Activated CD4-positive, alpha-beta T cell treated with anti-CD3 and anti-CD28 coated beads for 4 hours (primary cell): ENCODE measurements around the gene MARCHF6.
"Not testable (repeated sequence)": the region's sequence is repeated elsewhere in the genome, so short reads cannot be mapped to it uniquely, and the experiment has no call there.

ENCODE experiments used
- DNase-seq, 2 donors: peaks; one replicate each; pipeline ENCODE4 v3.0.0-alpha.2; 2020

MARCHF6 gene

DNA sequence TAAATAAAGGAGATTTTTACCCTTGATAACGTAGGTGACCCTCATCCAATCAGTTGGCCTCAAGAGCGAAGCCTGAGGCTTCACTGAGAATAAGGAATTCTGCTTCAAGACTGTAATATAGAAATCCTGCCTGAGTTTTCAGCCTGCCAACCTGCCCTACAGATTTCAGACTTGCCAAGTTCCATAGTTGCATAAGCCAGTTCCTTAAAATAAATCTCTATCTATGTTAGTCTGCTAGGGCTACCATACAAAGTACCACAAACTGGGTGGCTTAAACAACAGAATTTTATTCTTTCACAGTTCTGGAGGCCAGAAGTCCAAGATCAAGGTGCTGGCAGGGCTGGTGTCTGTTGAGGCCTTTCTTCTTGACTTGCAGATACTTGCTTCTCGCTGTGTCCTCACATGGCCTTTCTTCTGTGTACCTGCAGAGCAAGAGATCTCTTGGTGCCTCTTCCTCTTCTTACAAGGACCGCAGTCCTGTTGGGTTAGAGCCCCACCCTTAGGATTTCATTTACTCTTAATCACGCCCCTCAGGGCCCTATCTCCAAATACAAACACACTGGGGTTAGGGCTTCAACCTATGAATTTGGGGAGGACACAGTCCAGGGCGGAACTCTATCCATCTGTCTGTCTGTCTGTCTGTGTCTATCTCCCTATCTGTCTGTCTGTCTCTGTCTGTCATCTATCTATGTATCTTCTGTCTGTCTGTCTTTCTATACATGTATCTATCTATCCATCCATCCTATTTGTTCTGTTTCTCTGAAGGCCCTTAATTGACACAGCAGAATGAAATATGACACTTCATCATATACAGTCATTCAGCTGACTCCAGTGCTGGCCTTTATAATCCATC lies 28.8 kb upstream of the MARCHF6 start:
- no peak for DNase-seq

DNA sequence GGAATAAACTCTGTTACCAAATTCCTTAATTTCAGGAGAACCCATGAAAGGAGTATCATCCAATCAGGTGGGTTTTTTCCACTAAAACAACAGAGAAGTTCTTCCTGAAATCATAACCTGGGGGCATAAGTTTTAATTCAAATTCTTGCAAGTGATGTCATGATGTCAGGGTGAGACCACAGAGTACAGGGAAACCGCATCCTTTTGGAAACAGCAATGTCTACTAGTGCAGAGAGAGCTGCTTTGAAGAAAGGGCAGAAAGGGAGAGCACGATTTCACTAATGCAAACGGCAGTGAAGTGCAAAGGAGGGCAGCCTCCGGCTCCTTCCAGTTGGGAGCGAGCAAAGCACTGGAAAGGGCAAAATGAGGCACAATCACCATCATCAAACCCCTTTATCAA lies 25.2 kb upstream of the MARCHF6 start:
- DNase-seq = no peak

DNA sequence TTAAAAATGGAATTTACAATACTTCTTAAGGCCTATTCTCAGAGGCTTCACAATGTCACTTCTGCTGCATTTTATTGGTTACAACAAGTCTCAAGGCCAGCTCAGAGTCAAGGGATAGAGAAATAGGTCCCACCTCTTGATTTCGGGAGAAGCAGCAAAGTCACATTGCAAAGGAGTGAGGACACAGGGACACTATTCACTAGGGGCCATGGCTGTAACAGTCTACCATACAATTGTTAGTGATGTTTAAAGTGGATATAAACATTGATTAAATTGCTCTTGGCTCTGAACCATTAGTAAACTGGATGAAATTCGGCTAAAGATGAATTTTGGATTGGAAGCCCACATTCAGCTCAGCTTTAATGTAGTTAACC lies 24.1 kb upstream of the MARCHF6 start:
- no peak for DNase-seq

DNA sequence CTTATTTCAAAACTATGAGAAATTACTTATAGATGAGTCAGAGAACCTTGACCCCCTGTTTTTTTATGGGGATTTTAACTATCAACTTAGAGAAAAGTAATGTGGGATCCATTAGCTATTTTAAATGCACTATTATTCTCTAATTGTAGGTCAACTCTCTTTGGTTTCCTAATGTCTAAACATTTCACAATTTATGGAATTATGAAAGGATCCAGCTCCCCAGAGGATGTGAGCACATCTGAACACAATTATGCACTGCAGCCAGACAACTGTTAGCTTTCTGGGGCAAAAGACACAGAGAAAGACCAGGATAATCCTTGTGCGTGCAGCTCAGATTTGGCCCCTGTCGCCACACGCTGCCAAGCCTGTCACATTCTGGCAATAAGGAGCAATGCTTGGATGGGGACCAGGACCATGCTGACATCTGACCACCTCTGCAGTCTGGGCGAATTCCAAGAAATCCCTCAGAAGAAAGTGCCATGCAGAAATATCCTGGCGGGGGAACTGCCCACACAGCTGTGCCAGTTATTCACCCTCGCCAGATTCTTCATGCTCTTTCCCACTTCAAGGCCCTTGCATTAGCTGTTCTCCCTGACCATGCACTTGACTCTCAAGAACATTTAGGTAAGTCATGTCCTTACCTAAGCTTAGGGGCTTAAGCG lies 23.5 kb upstream of the MARCHF6 start:
- no peak for DNase-seq

DNA sequence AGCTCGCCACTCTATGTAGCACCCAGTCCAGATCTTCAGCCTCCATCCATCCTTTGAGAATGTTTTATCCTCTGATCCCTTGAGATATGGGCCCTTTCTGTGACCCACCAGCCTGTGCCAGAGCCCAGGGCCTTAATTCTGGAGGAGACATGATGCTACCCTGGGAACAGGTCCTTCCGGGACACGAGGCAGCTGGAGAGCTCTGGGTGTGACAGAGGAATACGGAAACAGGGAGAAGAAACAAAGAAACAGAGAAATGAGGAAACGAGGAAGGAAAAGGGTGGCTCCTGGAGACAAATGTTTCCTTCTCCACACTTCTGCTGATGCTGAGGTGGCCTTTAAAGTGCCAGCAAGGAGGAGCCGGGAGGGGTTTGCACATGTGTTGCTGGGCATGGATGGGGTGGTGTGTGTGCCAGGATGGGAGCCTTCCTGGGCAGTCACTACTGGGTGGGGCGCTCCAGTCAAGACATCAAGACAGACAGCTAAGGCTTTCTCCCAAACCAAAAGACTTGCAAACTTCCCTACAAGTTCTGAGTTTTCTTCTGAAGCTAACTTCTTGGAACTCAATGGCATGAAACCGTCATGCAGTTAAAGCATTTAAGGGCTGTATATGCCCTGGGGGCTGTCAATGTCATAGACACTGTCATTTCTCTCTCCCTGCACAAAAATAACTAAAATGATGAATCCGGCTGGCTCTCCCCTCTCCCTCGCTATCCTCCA lies 22.8 kb upstream of the MARCHF6 start:
- DNase-seq = no peak

DNA sequence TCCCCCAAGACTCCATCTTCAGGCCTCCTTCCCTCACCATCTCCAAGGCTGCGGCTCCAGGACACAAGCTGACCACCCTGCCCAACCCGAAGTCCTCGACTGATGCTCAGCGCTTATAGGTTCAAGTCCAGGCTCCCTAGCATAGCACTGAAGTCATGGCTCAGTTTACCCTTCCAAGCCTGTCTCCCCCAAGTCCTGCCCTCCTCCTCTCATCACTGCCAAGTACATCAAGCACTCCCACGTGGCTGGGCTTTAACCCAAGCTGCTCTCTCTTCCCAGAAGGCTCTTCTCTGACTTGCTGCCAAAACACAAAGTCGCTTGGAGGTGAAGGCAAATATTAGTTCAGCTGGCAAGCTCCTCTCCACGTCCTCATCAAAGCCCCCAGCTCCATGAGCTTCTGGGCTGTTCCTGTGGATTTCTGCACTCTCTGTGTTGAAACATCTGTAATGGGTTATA lies 22.1 kb upstream of the MARCHF6 start:
- DNase-seq = no peak

DNA sequence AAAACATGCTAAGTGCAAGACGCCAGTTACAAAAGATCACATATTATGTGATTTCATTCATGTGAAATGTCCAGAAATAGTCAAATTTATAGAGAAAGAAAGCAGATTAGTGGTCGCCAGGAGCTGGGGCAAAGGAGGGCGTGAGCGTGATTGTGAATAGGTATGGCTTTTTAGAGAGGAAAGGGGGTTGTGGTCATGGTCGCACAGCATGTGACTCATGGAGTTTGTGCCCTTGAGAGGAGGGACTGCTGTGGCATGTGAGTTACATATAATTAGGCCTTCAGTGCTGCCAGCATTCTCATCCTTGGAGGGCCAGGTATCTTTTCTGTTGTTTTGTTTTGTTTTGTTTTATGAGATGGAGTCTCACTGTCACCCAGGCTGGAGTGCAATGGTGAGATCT lies 21.2 kb upstream of the MARCHF6 start:
- no peak for DNase-seq

DNA sequence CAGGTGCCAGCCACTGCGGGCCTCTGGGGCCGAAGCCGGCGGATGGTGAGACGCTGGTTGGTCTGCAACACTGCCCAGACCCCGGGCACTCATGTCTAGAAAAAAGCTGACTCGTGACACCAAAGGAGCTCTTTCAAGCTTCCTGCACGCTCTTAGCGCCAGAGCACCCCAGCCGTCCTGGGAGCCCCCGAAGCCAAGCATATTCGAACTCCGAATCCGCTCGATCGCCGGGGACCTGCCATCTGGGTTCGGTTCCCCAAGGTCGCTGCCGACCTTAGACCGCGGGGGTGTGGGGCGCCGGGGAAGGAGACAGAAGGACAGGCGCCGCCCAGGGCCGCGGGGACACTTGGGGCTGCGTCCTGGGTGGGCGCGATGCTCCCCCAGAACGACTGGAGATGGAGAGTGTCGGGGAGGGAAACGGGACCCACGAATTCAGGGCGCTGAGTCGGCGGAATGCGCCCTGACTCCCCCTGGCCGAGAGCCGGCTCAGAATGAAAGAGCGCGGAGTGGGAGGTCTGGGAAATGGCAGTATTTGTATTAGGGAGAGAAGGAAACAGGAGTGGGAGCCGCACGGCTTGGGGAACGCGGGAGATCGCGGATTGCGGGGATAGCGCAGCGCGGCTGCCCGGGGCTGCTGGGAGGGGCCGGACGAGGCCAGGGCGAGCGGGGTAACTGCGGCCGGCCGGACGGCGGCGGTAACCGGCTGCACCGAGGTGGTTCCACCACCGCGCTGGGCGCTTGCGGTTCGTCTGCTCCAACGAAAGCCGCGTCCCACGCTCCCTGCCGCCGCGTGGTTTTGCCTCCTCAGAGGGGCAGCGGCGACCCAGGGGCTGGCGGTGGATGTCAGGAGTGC lies 20.1 kb upstream of the MARCHF6 start:
- DNase-seq = no peak

DNA sequence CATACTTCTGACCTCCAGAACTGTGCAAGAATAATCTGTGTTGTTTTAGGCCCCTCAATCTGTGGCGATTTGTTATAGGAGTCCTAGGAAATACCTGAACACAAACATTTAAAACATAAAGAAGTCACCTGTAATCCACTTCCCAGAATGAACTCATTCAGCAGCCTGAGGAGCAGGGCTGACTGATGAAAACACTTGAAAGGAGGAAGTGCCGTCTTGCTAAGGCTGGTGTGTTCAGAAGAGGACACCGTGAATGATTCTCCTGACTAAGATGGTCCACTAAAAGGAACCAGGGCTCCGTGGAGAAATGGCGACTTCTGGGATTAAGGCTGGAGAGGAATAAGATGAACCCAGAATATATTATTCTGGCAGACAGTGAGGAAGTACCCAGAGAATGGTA lies 18.7 kb upstream of the MARCHF6 start:
- DNase-seq = no peak

DNA sequence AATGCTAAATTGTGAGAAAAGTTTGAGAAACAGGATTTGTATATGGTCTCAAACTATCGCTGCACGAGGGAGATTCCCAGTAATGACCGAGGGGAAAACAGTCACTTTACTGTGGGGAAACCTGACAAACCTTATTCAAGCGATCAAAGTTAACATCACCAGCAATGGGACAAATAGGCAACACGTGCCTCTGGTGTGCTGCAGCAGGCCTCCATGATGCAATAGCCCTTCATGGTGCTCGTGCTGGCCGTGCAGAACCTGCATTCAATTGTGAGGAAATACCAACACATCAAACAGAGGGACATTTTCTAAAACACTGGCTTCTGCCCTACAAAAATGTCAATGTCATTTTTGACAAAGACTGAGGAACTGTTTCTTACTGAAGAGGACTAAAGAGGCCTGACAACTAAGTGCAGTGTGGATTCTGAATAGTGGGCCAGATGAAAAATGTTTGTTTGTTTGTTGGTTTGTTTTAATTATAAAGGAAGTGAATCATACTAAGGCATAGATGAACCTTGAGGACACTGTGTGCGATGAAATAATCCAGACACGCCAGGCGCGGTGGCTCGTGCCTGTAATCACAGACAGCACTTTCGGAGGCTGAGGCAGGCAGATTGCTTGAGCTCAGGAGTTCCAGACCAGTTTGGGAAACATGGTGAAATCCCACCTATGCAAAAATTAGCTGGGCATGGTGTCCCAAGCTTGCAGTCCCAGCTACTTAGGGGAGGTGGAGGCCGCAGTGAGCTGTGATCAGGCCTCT lies 17.6 kb upstream of the MARCHF6 start:
- no peak for DNase-seq

DNA sequence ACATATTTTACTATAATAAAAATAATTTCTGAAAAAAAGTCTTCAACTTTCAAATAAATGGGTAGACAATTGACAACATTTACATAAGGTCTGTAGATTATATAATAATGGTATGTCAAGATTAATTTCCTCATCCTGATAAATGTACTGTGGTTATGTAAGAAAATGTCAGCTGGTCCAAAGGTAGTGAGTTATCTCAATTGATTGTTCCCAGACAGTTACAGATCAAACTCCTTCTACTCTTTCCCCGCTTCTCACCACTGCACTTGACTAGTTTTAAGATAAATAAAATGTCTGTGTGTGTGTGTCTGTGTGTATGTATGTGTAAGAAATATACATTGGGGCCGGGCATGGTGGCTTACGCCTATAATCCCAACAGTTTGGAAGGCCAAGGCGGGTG lies 16.4 kb upstream of the MARCHF6 start:
- no peak for DNase-seq

DNA sequence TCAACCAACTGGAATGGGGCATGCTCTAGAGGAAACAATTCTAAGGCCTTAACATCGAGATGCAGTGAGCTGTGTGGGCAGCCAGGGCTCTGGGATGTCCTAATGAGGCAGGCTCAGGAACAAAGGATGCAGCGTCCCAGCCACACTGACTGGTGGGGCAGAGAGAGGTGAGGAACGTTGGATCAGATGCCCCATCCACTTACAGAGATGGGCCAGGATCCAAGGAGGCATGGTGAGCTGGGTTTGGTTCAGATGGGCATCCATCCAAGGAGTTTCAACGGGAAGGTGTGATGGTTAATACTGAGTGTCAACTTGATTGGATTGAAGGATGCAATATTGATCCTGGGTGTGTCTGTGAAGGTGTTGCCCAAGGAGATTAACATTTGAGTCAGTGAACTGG lies 15.5 kb upstream of the MARCHF6 start:
- DNase-seq = no peak

DNA sequence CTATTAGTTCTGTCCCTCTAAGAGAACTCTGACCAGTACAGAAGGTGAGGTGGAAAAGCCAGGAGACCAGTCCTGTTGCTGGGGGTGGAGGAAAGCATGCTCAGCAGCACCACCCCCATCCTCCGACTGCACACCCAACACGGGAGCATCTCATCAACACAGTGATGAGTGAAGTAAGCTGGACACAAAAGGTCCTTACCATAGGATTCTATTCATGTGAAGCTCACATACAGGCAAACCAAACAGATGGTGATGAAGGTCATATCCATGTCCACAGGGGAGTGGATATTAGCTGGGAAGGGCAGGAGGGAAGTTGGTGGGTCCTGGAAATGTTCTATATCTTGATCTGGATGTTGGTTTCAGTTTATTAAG lies 14.8 kb upstream of the MARCHF6 start:
- DNase-seq = no peak

DNA sequence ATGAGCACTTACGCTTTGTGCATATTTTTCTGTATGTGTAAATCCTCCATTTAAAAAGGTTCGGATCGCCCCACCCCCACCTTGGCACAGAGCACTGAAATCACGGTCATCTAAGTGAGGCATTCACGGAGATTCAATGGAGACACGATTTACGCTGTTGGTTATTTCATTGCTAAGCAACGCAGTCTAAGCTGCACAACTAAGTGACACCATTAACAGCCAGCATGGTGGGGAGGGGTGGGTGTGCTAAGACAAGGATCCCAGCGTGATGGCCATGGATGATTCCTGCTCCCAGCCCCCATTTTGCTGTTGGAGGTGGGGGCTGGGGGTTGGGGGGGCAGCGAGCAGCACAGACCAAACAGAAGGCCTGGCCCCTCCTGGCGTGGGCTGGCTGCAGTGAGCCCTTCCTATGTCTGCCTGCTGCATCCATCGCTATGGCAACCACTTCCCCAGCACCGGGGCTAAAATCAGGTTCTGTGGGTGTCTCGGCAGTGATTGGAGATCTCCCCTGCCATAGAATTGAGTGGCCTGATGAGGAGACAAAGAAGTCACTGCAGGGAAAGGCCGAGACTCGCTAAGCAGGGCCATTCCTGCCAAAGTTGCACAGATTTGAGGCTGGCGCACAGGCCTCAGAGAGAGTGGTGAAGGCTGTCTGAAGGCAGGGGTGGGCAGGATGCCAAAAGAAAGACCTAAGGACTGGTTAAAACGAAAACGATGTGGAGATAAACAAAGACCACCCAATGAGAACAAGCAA lies 14.3 kb upstream of the MARCHF6 start:
- DNase-seq = no peak

DNA sequence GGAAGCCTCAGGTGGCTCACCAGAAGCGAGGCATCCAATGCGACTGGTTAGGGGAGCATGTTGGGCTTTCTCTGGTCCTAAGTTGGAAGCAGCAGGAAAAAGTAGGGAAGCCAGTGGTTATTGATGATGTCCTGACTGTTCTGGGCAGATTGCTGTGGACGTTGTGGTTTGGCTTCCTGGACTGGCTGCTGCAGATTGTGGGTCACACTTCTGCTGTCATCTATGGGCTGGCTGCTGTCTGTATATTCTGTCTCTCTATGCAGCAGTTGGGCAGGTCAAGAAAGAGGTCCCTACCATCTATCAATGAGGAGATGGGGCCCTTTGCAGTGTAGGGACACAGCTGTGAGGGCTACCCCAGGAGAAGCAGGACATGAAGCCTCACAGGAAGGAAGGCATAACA lies 13.5 kb upstream of the MARCHF6 start:
- no peak for DNase-seq

DNA sequence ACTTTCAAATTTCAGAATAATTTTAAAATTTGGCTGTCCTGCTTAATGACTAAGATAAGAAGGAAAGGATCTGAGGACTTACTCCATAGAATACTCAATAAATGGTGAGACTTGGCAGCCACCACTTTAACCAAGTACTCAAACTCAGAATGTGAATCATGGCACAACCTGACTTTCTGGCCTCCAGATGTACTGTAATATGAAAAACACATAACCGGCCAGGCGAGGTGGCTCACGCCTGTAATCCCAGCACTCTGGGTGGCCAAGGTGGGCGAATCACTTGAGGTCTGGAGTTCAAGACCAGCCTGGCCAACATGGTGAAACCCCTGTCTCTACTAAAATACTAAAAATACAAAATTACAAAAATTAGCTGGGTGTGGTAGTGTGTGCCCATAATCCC lies 10.0 kb upstream of the MARCHF6 start:
- no peak for DNase-seq

DNA sequence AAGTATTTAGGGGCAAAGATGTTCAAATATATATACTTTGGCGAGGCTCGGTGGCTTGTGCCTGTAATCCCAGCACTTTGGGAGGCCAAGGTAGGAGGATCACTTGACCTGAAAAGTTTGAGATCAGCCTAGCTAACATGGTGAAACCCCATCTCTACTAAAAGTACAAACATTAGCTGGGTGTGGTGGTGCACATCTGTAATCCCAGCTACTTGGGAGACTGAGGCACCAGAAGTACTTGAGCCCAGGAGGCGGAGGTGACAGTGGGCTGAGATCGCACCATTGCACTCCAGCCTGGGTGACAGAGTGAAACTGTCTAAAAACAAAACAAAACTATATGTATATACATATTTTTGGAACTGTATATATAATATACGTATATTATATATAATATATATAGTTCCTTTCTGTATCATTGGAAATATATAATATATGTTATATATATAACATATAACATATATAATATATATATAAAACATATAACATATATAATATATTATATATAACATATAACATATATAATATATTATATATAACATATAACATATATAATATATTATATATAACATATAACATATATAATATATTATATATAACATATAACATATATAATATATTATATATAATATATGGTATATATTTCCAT lies 8.9 kb upstream of the MARCHF6 start:
- DNase-seq = not testable (repeated sequence)

DNA sequence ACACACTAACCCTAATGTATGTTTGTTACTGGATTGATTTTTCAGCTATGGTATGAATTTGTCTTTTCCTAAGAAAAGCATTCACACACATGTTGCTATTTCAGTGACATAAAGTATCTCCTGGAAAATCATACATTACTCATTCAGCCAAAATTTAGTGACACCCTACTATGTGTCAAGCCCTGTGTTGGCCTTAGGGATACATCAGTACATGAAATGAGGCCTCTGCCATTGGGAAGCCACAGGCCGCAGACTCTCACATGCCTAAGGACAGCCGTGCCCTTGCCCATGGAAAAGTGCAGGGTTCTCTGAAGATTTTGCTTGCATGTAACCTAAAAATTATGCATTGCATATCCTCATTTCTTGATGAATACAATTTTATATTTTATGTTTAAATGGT lies 5.2 kb upstream of the MARCHF6 start:
- DNase-seq = no peak

DNA sequence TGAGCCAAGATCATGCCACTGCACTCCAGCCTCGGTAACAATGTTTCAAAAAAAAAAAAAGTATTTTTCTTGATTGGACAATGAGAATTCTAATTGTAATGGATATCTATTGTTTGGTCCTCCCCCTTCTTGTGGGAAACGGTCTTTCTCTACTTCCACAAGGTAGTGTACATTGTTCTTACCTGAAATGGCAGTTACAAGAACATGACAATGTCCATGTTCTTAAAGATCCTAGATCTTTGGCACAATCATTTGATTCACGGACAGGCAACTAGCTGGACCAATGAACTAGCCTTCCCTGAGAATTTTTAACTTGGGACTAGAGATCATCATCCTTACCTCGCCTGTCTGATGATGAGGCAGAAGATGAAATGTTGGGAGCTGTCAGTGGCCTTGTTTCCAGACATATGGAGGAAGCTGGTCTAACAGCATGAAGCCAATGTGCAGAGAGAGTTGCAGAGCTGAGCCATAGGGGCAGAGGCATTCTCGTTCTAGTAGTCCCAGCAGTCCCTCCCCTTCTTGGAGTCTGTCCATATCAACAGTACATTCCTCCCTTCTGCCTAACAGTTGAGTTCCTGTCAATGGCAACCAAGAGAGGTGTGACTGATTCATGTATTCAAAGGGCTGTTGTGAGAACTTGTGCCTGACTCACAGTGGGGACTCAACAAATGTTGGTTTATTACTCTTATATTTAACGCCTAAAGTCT lies 2.1 kb upstream of the MARCHF6 start:
- DNase-seq = no peak

DNA sequence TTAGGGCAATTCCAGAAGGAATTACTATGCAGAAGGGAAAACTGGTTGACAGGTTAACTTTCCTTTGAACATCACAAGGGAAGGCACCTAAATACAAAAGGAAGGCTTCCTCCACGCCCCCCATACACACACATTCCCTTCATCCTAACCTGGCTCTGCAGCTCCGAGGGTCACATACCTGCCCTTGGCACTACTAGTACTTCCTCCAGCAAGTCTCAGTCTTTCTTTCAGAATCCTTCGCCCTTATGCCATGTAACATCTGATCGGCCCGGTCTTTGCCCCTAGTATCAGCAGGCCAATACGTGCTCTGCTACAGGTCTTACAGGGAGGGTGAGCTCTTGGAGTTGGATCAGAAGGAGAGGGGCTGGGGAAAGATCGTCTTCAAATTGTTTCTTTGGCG lies 1.6 kb upstream of the MARCHF6 start:
- no peak for DNase-seq
